ENCODE measurements around the gene BACH2.

DNA sequence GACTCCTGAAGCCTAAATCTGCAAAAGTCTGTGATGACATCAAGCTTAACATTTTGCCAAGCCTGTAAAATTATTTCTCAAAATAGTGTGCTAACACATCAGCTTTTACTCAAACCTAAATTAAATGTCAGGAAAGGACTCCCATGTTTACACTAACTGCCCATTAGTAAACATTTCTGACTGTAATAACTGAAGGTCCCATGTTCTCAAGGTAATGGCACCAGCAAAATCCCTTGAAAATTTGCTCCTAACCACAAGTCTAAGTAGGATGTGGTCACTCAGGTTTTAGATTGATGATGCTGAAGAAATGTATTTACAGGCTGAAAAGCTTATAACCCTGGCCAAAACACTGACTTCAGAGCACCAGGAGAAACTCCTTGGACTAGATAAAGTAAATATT, 33.0 kb downstream of the BACH2 start:
- TF ChIP-seq POLR2A (IDR thresholded peaks at IDR 0.05), result no peak
- TF ChIP-seq, protein P1, sequence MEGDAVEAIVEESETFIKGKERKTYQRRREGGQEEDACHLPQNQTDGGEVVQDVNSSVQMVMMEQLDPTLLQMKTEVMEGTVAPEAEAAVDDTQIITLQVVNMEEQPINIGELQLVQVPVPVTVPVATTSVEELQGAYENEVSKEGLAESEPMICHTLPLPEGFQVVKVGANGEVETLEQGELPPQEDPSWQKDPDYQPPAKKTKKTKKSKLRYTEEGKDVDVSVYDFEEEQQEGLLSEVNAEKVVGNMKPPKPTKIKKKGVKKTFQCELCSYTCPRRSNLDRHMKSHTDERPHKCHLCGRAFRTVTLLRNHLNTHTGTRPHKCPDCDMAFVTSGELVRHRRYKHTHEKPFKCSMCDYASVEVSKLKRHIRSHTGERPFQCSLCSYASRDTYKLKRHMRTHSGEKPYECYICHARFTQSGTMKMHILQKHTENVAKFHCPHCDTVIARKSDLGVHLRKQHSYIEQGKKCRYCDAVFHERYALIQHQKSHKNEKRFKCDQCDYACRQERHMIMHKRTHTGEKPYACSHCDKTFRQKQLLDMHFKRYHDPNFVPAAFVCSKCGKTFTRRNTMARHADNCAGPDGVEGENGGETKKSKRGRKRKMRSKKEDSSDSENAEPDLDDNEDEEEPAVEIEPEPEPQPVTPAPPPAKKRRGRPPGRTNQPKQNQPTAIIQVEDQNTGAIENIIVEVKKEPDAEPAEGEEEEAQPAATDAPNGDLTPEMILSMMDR (IDR thresholded peaks at IDR 0.05), result no peak
